Fibroblast of skin of right biceps (primary cell): ENCODE measurements around the gene HIBCH.
"Not testable (repeated sequence)": the region's sequence is repeated elsewhere in the genome, so short reads cannot be mapped to it uniquely, and the experiment has no call there.

Experiments
- DNase-seq: peaks from one replicate; pipeline ENCODE4 v3.0.0-alpha.2; 2013

The HIBCH gene

GRCh38 chr2:190303647-190304046 lies 16.0 kb downstream of the HIBCH start:
- DNase-seq, result no peak

- DNase-seq, result no peak
These were observed 17.6 kb downstream of the HIBCH start for GRCh38 chr2:190302052-190302451.

GRCh38 chr2:190301032-190301431 lies 18.6 kb downstream of the HIBCH start:
- no peak for DNase-seq

- DNase-seq, result not testable (repeated sequence)
These were observed 21.7 kb downstream of the HIBCH start for GRCh38 chr2:190297880-190298279.

- DNase-seq, result peak; percentile 7
These were observed 35.8 kb downstream of the HIBCH start for GRCh38 chr2:190283783-190284182.

GRCh38 chr2:190280565-190281350 lies 38.9 kb downstream of the HIBCH start:
- no peak for DNase-seq

GRCh38 chr2:190279256-190280134 lies 40.1 kb downstream of the HIBCH start:
- not testable (repeated sequence) for DNase-seq

- DNase-seq, result peak; percentile 53
These were observed 42.2 kb downstream of the HIBCH start for GRCh38 chr2:190277234-190278112.

GRCh38 chr2:190272457-190272842 lies 47.2 kb downstream of the HIBCH start:
- no peak for DNase-seq

- DNase-seq, result no peak
These were observed 47.7 kb downstream of the HIBCH start for GRCh38 chr2:190271783-190272456.

- DNase-seq, result no peak
These were observed 49.3 kb downstream of the HIBCH start for GRCh38 chr2:190270298-190270697.

- not testable (repeated sequence) for DNase-seq
These were observed 49.9 kb downstream of the HIBCH start for GRCh38 chr2:190269699-190270098.

GRCh38 chr2:190267302-190267701 lies 52.3 kb downstream of the HIBCH start:
- DNase-seq, result peak; percentile 72

GRCh38 chr2:190266314-190266713 lies 53.3 kb downstream of the HIBCH start:
- DNase-seq, result no peak

GRCh38 chr2:190261851-190262250 lies 57.8 kb downstream of the HIBCH start:
- DNase-seq, result no peak

GRCh38 chr2:190256087-190256486 lies 63.5 kb downstream of the HIBCH start:
- DNase-seq, result no peak

- DNase-seq, result peak; percentile 5
These were observed 64.0 kb downstream of the HIBCH start for GRCh38 chr2:190255676-190256075.

GRCh38 chr2:190254063-190254850 lies 65.4 kb downstream of the HIBCH start:
- no peak for DNase-seq

- no peak for DNase-seq
These were observed 69.2 kb downstream of the HIBCH start for GRCh38 chr2:190250421-190250820.

- DNase-seq, result no peak
These were observed 84.0 kb downstream of the HIBCH start for GRCh38 chr2:190235551-190236075.

- peak; percentile 6 for DNase-seq
These were observed 84.5 kb downstream of the HIBCH start for GRCh38 chr2:190235101-190235500.
